Measurements from ENCODE around the gene FYB2. TPM values are rescaled to one million over a fixed set of nuclear protein-coding genes. Genes with fewer than 3 reads are reported as not detected.

Gene FYB2
- total RNA-seq, 1 experiment from 2014 or later = not detected

DNA sequence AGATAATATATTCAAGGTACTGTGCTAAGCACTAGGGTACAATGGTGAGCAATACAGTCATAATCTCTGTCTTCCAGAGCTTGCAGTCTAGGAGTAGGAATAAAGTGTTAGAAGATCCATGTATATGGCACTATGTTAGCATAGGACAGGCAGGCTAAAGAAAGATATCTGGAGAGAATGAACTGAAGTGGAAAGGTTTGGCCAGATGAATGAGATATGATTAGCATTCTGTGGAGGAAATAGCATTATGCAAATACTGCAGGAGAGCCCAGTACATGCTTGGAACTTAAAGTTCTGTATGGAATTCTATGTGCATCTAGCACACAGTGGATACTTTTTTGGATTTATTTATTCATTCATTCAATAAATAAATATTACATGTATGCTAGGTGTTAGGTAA lies 40.1 kb upstream of the FYB2 start:
- H3K9ac ChIP-seq (ENCODE audit: low read length) = no peak overlapping the region
- H3K36me3 ChIP-seq (ENCODE audit: control insufficient read depth in 1 of 2, insufficient read depth in 2 of 2, low read length in 2 of 2) = no peaks in the 10 kb centered on the region
- H3K27ac ChIP-seq (ENCODE audit: low read depth, low read length) = no peak overlapping the region
- DNase-seq (ENCODE audit: low read depth, low spot score) (no peak), ATAC-seq (no peak)
- BruUV-seq (replicated peaks) = no TSS peak
- intact Hi-C loops (cut with micrococcal nuclease) = no loop called here
- TF ChIP-seq EGR1 (IDR thresholded peaks at IDR 0.05; ENCODE audit: low read depth) = no peak
- TF ChIP-seq YY1 (IDR thresholded peaks at IDR 0.05; ENCODE audit: extremely low read depth, insufficient replicate concordance, low read depth, low read length) = no peak
- TF ChIP-seq FOSL1 (IDR thresholded peaks at IDR 0.05; ENCODE audit: low read depth) = no peak
- TF ChIP-seq SP1 (IDR thresholded peaks at IDR 0.05; ENCODE audit: low read depth) = no peak
- no peak for TF ChIP-seq CBX3 (IDR thresholded peaks at IDR 0.05; ENCODE audit: low read depth)
- TF ChIP-seq, protein P1, sequence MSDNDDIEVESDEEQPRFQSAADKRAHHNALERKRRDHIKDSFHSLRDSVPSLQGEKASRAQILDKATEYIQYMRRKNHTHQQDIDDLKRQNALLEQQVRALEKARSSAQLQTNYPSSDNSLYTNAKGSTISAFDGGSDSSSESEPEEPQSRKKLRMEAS (IDR thresholded peaks at IDR 0.05) = no peak
- TF ChIP-seq SRF (IDR thresholded peaks at IDR 0.05; ENCODE audit: low read depth) = no peak
- TF ChIP-seq, protein P2, sequence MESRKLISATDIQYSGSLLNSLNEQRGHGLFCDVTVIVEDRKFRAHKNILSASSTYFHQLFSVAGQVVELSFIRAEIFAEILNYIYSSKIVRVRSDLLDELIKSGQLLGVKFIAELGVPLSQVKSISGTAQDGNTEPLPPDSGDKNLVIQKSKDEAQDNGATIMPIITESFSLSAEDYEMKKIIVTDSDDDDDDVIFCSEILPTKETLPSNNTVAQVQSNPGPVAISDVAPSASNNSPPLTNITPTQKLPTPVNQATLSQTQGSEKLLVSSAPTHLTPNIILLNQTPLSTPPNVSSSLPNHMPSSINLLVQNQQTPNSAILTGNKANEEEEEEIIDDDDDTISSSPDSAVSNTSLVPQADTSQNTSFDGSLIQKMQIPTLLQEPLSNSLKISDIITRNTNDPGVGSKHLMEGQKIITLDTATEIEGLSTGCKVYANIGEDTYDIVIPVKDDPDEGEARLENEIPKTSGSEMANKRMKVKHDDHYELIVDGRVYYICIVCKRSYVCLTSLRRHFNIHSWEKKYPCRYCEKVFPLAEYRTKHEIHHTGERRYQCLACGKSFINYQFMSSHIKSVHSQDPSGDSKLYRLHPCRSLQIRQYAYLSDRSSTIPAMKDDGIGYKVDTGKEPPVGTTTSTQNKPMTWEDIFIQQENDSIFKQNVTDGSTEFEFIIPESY (IDR thresholded peaks at IDR 0.05; ENCODE audit: extremely low read depth, insufficient replicate concordance, low read length) = no peak
- TF ChIP-seq, protein P3, sequence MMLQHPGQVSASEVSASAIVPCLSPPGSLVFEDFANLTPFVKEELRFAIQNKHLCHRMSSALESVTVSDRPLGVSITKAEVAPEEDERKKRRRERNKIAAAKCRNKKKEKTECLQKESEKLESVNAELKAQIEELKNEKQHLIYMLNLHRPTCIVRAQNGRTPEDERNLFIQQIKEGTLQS (IDR thresholded peaks at IDR 0.05) = no peak
- TF ChIP-seq ELF1 (IDR thresholded peaks at IDR 0.05; ENCODE audit: borderline replicate concordance, low read depth) = no peak
- TF ChIP-seq ZNF274 (IDR thresholded peaks at IDR 0.05; ENCODE audit: low read depth, low read length) = no peak
- TF ChIP-seq POLR2AphosphoS5 (IDR thresholded peaks at IDR 0.05; ENCODE audit: low read depth, low read length) = no peak
- no peak for TF ChIP-seq CEBPB (IDR thresholded peaks at IDR 0.05; ENCODE audit: low read depth)
- no peak for TF ChIP-seq TCF7L2 (IDR thresholded peaks at IDR 0.05; ENCODE audit: borderline replicate concordance, extremely low read depth, insufficient read depth, insufficient read length)
- CTCF ChIA-PET = no interaction called here
- no peaks in the 10 kb centered on the region for H3K79me2 ChIP-seq (ENCODE audit: insufficient read depth, low read length)
- RAD21 ChIA-PET (ENCODE audit: low non-redundant PET in 1 of 2, low total read pairs in 2 of 2, uncharacterized antibody in 2 of 2, unreplicated experiment in 2 of 2) = no interaction called here
- H3K9me3 ChIP-seq (ENCODE audit: control insufficient read depth in 1 of 2, insufficient read depth in 1 of 2, low read depth in 1 of 2, low read length in 2 of 2) = no peaks in the 10 kb centered on the region
- no peak overlapping the region for H3K4me2 ChIP-seq (ENCODE audit: low read length)
- no peak overlapping the region for H2AFZ ChIP-seq (ENCODE audit: low read depth, low read length, poor library complexity, severe bottlenecking)
- no peak overlapping the region for H3K4me3 ChIP-seq (replicated peaks in 1 of 2; ENCODE audit: low read depth in 1 of 2, low read length in 2 of 2)
- H3K27me3 ChIP-seq (ENCODE audit: insufficient read depth, low read length) = peaks cover 27% of the 10 kb centered on the region
- no peaks in the 10 kb centered on the region for H3K4me1 ChIP-seq (ENCODE audit: control insufficient read depth in 1 of 2, insufficient read depth in 2 of 2, low read length in 2 of 2)
- no peaks in the 10 kb centered on the region for H4K20me1 ChIP-seq (ENCODE audit: insufficient read depth)
- POLR2A ChIA-PET = no interaction called here
- no peaks in the 10 kb centered on the region for H3K9me2 ChIP-seq (ENCODE audit: insufficient read depth)
